Lung microvascular endothelial cell (primary cell): ENCODE measurements around the gene SH3PXD2A. TPM values are rescaled to one million over a fixed set of nuclear protein-coding genes. Genes with fewer than 3 reads are reported as not detected.

Source experiments
- DNase-seq, 2 donors: peaks; one replicate each; pipeline versions ENCODE4 v3.0.0 to v3.0.0-alpha.2; 2010; ENCODE audit warnings: low read depth in 2 of 2
- total RNA-seq: library from RNA; depleted of rRNA; stranded (reverse); fragments of >200 nt; gene quantifications from 2 replicates; pipeline ENCODE4 v1.2.1, GENCODE V29; 2014

The SH3PXD2A gene
- total RNA-seq, 1 donor from 2014 or later, result 0.99 TPM

DNA sequence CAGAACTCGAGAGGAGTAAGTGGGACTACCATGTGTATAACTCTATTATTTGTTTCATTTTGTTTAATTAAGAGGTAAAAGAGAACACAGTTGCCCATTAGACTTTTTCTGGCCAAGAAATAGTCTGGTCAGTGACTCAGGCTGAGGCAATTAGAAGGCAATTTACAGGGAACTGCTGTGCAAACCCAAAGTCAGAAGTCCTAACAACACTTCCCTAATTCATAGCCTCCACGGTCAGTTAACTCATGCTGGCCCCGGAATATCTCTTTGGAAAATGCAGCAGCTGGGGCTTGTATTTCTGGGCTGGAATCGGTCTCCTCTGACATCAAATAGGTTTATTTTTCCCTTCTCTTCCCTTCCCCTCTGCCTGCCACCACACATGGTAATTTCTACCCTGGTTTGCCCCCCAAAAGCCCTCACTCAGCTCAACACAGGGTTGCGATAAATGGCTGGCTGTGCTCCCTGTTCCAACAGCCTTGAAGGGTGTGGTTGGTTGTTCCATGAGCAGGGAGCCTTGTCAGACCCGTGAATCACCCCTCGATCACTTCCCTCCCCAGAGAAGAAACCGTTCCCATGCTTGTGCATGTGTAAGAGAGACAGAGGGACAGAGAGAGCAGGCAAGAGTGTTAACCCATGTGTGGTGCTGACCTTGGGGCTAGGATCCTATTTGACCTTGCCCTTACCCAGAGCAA lies 5.3 kb downstream of the SH3PXD2A start:
- peak; percentile 38 to 94 for DNase-seq

DNA sequence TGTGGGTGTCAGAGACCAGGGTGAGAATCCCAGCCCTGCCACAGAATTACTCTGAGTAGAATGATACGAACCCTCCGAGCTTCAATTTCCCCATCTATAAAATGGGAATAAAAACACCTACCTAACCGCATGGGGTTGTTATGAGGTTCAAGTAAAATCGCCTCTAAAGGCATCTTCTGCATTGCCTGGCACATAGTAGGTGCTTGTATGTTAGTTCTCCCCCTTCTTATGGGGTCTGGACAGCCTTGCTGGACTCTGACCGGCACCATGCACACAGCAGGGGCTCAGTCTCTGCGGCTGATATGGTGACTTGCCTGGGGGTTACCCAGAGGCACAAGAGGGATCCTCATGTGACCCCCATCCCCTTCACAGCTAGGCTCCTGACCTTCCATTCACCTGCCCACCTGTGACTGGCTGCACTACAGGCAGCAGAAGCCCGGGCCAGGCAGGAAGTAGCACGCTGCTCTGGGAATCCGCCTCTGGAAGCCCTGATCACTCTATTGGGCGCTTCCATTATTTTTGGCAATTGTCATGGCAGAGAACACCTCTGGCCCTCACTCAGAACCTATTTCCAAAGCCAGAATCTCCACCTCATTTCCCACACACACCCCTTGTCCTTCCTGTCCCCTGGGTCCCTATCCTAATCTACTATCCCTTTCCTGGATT lies 6.0 kb downstream of the SH3PXD2A start:
- peak; percentile 21 to 73 for DNase-seq

DNA sequence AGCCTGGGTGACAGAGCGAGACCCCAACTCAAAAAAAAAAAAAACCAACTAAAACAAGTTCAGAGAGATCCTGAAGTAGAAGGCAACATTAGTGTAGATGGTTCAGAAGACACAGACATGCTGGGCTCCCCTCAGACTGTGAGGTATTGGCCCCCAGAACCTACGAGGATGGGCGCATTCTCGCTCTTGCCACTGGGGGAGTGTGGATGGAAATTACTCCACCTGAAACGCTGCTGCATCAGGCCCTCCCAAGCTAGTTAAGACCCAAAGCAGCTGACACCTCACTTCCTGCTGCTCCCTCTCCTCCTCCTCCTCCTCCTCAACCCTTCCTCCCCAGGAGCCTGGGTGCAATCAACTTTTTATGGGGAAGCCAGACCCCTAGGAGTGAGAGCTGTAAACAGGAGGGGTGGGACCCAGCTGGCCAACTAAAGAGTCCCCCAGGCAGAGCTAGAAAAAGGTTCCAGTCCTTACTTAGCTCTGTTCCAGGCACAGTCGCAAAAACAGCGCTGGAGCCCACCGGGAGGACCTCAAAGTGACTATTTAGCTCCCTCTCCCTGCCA lies 7.4 kb downstream of the SH3PXD2A start:
- no peak for DNase-seq

DNA sequence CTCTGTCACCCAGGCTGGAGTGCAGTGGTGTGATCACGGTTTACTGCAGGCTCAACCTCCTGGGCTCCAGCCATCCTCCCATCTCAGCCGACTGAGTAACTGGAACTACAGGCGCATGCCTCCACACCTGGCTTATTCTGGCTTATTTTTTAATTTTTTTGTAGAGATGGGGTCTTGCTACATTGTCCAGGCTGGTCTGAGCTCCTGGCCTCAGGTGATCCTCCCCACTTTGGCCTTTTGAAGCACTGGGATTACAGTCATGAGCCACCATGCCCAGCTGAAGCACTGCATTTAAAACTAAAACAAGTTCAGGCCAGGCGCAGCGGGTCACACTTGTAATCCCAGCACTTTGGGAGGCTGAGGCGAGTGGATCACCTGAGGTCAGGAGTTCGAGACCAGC lies 8.0 kb downstream of the SH3PXD2A start:
- DNase-seq, result no peak

DNA sequence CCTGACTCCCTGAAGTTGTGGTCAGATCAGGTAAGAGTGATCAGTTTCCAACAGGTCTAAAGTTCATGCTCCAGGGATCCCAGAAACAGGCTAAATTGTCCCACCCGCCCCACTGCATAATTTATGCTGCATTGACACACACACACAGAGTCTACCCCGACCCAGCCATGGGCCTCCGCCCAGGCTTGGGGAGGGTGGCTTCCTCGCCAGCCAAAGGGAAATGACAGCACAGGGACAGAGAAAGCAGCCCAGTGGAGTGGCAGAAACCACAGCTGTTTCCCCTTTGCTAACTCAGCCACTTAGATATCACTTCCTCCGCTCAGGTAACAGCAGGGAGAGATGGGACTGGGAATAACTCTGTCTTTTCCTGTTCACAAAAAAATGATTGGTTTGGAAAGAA lies 9.4 kb downstream of the SH3PXD2A start:
- DNase-seq, result peak; percentile 62 to 81

DNA sequence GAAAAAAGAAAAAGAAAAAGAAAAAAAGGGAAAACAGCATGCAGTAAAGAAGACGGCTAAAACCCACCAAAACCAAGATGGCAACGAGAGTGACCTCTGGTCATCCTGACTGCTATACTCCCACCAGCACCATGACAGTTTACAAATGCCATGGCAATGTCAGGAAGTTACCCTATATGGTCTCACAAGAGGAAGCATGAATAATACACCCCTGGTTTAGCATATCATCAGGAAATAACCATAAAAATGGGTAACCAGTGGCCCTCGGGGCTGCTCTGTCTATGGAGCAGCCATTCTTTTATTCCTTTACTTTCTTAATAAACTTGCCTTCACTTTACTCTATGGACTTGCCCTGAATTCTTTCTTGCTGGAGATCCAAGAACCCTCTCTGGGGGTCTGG lies 10.0 kb downstream of the SH3PXD2A start:
- DNase-seq, result peak; percentile 23 to 67

DNA sequence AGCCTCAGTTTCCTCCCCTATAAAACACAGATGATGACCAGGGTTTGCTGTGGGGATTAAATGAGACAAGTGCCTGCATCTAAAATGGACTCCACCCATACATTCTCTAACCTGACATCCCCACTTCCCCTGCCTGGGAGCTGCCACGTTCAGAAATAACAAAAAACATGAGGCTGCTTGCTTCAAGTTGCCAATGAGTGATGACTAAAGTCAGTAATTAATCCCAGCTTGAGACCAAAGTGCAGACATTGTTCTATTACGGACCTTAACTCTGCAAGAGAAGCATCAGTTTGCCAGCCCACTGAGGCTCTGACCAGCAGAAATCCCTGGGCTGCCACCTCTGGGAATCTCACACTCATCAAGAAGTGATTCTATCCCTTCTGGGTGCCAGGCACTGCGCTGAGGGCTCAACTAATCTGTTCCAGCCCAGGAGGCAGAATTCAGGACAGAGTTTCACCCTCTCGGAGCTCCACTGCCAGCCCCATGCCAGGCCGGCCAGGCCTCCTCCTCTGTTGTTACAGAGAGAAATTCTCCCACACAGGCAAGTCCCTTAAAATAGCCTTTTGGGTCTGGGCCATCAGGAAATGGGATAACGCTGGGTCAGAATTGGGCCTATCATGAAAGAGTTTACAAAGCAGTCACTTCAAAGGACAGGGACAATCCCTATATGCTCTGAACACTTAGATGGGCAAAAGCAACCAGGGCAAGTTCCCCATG lies 11.4 kb downstream of the SH3PXD2A start:
- DNase-seq, result peak; percentile 35 to 63

DNA sequence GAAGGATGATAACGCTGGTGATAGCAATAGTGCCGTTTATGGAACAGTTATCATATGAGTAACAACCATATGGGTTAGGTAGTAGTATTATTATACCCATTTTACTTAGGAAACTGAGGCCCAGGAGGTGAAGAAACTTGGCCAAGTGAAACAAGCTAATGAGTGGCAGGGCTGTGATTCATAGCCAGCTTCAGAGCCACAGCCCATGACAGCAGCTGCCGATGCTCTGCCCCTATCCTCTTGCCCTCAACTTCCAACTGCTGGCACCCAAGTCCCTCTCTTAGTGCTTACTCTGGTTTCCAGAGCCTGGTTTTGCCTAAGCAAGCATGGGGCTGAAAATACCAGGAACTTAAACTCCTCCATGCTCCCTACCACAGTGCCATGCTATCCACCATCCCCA lies 12.3 kb downstream of the SH3PXD2A start:
- DNase-seq, result no peak

DNA sequence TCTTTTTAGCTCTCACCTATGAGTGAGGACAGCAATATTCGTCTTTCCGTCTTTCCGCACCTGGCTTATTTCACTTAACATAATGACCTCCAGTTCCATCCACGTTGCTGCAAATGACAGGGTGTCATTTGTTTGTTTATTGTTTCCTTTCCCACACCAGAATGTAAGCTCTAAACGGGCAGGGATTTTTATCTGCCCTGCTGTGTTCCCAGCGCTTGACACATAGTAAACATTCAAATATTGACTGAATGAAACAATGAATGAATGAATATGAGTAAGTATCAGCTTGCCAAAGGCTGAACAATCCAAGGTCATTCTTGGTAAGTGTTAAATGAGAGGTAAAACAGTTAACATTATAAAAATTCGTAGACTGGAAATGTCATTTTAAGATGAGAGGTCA lies 12.8 kb downstream of the SH3PXD2A start:
- DNase-seq, result no peak

DNA sequence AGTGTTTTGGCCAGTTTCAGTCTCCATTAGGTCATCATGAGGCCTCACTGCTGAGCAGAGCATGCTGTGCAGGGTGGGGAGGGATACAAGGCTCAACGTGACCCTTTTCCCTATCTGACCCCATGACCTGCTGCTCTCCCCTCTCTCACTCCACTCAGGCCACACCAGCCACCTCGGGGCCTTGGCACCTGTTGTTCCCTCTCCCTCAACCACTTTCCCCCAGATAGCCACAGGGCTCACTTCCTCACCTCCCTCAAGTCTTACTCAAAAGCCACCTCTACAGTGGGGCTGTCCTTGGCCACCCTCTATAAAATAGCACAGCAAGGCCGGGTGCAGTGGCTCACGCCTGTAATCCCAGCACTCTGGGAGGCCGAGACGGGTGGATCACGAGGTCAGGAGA lies 13.9 kb downstream of the SH3PXD2A start:
- DNase-seq, result no peak

DNA sequence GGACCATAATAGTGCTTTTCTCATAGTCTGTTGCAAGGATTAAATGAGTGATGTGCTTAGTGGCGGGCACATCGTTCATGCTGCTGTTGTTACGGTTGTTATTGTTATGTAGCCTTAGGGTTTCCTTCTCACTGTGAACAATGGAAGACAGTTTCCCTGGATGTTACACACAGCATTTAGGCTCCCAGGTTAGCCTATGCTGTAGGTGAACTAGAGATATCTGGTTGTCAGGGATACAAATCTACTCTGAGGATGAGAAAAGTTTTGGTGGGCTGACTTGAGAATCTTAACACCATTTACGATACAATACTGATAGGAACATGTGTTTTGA lies 14.7 kb downstream of the SH3PXD2A start:
- DNase-seq, result peak; percentile 21 to 36

DNA sequence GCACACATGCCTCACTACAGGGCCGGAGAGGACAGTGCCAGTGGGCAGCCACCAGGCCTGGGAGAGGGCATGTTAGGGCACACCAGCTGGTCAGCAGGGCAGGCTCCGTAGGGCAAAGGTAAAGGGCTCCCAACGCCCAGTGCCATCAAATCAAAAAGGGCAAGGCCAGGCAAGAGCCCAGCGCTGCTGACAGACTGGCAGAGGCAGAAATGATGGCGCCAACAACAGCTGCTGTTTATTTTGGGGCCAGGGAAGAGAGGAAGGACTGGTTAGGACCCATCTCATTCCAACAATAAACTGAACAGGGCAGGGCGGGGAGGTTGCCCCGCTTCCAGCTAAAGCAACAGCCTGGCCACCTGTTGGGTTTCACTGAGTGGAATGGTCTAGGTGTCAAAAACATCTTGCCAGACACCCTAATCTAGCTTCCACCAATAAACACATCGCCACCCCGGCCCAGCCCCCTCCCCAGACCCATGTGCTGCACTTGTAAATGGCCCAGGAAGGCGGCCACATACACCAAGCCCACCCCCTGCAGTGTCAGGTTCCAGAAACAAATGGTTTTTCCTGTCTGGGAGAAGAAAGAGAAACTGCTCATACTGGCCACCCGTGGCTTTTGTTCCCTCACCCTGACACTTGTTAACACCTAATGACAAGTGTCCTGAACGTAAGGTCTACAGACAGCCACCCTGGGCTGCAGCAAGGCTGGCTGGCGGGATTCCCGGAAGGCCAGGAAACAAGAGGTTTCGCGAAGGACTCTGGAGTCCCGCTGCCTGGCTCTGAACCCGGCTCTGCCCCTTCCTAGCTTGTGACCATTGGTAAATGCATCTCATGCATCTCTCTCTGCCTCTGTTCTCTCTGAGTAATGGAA lies 15.3 kb downstream of the SH3PXD2A start:
- peak; percentile 35 to 42 for DNase-seq

DNA sequence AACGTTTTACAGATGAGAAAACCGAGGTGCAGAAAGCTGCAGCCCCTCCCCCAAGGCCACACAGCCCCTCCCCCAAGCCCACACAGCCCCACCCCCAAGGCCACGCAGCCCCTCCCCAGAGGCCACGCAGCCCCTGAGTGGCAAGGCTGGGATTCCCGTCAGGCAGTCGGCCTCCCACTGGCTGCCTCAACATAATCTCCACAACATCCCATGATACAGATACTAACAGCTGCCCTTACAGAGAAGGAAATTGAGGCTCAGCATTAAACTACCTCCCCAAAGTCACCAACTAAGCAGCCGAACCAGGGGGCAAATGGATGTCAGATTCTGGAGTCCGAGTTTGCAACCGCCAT lies 15.9 kb downstream of the SH3PXD2A start:
- DNase-seq, result no peak

DNA sequence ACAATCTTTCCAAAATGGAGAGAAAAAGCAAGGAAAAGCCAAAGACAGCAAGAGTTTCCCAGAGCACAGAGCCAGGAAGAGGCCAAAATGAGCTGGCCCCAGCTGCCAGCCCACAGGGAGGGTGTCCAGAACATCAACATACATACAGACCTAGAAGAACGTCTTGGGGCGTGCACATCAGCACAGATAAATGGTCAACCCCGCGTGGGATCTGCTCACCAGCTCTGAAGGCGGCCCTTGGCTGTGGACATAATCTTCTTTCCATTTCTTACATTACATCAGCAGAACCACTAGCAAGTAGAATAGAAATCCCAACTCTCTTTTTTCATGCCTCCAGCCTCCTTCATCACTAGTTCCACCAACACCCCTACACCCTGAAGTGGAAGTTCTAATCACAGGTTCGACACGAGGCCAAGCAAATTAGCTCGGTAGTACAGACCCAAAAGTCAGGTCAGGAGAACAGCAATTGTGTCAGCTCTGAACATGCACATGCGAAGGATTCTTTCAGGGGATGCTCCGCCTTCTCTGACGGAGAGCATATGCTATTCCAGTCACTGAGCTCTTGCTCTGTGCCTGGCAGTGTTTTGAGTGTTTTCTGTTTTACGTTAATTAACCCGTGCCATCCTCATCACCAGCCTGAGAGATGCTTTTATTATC lies 16.4 kb downstream of the SH3PXD2A start:
- no peak for DNase-seq

DNA sequence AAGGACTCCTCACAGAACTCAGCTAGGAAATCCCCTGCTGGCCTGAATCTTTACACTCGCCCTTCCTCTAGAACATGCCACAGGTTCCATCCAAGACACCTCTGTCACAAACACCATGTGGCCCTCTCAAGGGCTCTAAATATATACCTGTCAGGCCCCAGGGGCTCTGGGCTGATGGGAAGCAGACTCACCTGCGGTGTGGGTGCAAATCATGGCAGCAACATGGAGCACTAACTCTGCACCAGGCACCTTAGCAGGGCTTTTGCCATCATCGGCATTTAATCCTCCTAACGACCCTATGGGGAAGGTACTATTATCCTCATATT lies 17.3 kb downstream of the SH3PXD2A start:
- DNase-seq, result no peak

DNA sequence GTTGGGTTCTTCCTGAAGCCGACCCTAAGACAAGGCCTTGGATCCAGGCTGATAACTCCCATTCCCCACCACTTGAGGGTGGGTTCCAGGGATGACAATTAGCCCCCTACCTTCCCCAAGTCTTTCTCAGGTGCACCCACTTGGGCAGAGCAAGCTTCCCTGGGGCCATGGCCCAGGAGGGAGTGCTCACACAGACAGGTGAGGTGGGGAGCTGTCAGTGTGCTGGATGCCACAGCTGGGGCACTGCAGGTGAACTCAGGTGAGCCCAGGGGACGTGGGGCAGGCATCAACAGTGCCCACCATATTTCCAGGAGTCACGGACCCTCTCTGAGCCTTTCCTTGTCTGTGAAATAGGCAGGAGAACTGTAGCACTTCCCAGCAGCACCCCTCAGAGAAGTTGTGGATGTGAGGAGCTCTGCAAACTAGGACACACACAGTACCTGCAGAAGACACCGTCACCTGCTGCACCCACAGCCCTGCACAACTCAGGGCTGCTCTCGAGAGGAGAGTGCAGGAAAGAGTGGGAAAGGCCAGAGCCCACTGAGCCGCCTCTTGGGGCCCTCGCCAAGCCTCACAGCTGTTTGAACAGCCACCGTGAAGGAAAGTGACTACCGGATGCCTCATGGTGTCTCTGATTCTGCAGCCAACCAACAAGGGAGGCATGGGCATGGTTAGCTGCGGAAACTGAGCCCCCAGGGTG lies 17.9 kb downstream of the SH3PXD2A start:
- no peak for DNase-seq

DNA sequence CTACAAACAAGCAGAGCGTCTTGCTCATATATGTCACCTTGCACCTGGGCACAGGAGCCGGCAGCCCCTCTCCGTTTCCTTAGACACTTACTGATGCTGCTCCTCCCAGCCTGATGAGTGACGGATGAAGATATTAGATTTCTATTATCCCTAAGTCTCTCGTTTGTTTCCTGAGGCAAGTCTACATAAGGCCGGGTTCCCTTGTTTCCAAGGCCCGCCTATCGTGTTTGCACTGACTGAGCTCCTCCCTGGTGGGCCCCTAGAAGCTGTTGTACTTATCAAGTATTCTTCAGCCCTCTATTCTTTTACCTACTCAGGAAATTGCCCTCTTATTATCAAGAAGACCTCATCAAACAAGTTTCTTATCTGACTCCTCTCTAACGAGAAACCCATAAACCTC lies 18.5 kb downstream of the SH3PXD2A start:
- DNase-seq, result no peak

DNA sequence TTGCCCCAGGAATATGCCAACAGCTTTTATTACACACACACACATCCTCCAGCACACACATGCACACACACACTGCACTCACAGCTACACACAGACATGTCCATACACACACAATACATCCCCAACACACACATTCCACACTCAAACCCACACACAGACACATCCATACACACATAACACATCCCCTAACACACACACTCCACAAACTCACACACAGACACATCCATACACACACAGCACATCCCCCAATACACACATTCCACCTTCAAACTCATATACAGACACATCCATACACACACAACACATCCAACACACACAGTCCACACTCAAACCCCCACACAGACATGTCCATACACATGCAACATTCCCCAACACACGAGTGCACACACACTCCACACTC lies 19.1 kb downstream of the SH3PXD2A start:
- no peak for DNase-seq

DNA sequence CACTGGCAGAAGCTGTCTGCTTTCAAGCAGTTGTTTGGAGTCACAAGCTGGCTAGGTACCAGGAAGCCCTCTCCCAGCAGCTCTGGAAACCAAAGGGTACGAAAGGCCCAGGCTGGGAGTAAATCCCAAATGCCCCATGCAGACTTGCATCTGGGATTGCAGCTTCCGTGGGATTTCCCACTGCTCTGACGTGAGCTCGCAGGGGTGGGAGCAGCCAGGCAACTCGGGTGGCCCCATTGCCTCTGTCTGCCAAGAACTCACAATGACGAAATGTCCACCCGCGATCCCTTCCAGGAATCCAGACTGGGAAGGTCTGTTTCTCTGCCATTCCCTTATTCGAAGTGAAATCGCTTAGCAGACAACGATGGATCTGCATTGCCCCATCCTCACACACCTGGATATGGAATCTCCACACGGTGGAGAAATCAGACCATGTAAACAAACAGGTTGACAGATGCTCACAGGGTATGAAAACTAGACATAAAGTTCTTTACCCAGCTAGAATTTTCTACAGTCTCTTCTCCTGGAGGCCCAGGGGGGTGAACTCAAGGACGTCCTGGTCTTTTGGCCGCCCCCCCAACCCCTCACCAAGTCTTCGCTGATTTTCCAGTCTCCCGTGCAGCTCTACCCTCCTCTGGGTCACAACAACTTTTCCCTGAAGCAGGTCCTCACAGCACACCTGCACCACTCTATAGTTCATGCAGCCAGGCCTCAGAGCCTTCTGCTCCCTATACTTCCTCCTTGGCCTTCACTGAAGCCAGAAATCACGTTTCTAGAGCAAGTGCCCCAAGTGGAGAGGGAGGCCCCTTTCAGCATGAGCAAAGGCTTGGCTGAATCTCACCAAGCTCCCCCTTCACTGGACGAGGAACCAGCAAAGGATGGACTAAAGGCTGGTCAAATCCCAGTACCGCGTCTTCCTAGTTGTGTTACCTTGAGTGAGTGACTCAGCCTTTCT lies 20.0 kb downstream of the SH3PXD2A start:
- peak; percentile 46 to 69 for DNase-seq
